ENCODE measurements around the gene C6orf62.
"Not testable (repeated sequence)": the region's sequence is repeated elsewhere in the genome, so short reads cannot be mapped to it uniquely, and the experiment has no call there.

Gene C6orf62

GRCh38 chr6:24719125-24719971 is at the start of gene C6orf62:
TSS of gene C6orf62 (minus strand) at chr6:24719154. CDS start at chr6:24718668, 486 bp downstream.
- no peak for TF ChIP-seq CTCF (IDR thresholded peaks at IDR 0.05; ENCODE audit: borderline replicate concordance, control extremely low read depth, extremely low read depth, insufficient read depth, missing control alignments)
- in situ Hi-C loops (cut with MboI; ENCODE audit: low sequenced_read_pairs, unreplicated experiment), result no loop called here
- DNase-seq (ENCODE audit: low spot score), result peak; percentile 44

- DNase-seq (ENCODE audit: low spot score), result no peak
- in situ Hi-C loops (cut with MboI; ENCODE audit: low sequenced_read_pairs, unreplicated experiment), result loop anchor here (10.0 kb wide), 1 partner anchor 184 kb away; no protein-coding TSS in a partner anchor
Observed at GRCh38 chr6:24768361-24768760, 49.4 kb upstream of the C6orf62 start.

GRCh38 chr6:24766680-24767462 is 47.9 kb upstream of the C6orf62 start:
- TF ChIP-seq CTCF (IDR thresholded peaks at IDR 0.05; ENCODE audit: borderline replicate concordance, control extremely low read depth, extremely low read depth, insufficient read depth, missing control alignments), result peak; percentile 29
- DNase-seq (ENCODE audit: low spot score), result peak; percentile 76
- in situ Hi-C loops (cut with MboI; ENCODE audit: low sequenced_read_pairs, unreplicated experiment), result loop anchor here (10.0 kb wide), 1 partner anchor 182 kb away; no protein-coding TSS in a partner anchor

More at GRCh38 chr6:24768361-24768760, 49.4 kb upstream of the C6orf62 start:
- no peak for TF ChIP-seq CTCF (IDR thresholded peaks at IDR 0.05; ENCODE audit: borderline replicate concordance, control extremely low read depth, extremely low read depth, insufficient read depth, missing control alignments)

- DNase-seq (ENCODE audit: low spot score), result not testable (repeated sequence)
- in situ Hi-C loops (cut with MboI; ENCODE audit: low sequenced_read_pairs, unreplicated experiment), result loop anchor here (10.0 kb wide), 1 partner anchor 181 kb away; no protein-coding TSS in a partner anchor
Observed at GRCh38 chr6:24765968-24766367, 47.0 kb upstream of the C6orf62 start.

- not testable (repeated sequence) for DNase-seq (ENCODE audit: low spot score)
- in situ Hi-C loops (cut with MboI; ENCODE audit: low sequenced_read_pairs, unreplicated experiment), result loop anchor here (10.0 kb wide), 1 partner anchor 180 kb away; no protein-coding TSS in a partner anchor
Observed at GRCh38 chr6:24764833-24765828, 46.2 kb upstream of the C6orf62 start.

GRCh38 chr6:24763578-24763977 is 44.6 kb upstream of the C6orf62 start:
- DNase-seq (ENCODE audit: low spot score), result no peak
- in situ Hi-C loops (cut with MboI; ENCODE audit: low sequenced_read_pairs, unreplicated experiment), result loop anchor here (10.0 kb wide), 1 partner anchor 179 kb away; no protein-coding TSS in a partner anchor
- no peak for TF ChIP-seq CTCF (IDR thresholded peaks at IDR 0.05; ENCODE audit: borderline replicate concordance, control extremely low read depth, extremely low read depth, insufficient read depth, missing control alignments)

- no peak for TF ChIP-seq CTCF (IDR thresholded peaks at IDR 0.05; ENCODE audit: borderline replicate concordance, control extremely low read depth, extremely low read depth, insufficient read depth, missing control alignments)
- in situ Hi-C loops (cut with MboI; ENCODE audit: low sequenced_read_pairs, unreplicated experiment), result loop anchor here (10.0 kb wide), 1 partner anchor 177 kb away; no protein-coding TSS in a partner anchor
- no peak for DNase-seq (ENCODE audit: low spot score)
Observed at GRCh38 chr6:24761851-24762250, 42.9 kb upstream of the C6orf62 start.
